ENCODE results near the gene KLRC4.
"Not testable (repeated sequence)": the region's sequence is repeated elsewhere in the genome, so short reads cannot be mapped to it uniquely, and the experiment has no call there.

KLRC4 gene

DNA sequence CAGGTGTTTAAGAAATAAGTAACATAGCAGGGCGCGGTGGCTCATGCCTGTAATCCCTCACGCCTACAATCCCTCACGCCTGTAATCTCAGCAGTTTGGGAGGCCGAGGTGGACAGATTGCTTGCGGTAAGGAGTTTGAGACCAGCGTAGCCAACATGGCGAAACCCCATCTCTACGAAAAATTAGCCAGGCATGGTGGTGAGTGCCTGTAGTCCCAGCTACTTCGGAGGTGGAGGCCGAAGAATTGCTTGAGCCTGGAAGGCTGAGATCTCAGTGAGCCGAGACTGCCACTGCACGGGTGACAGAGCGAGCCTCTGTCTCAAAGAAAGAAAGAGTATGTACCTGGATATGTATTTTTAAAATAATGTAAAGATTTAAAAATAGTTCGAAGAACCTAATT is 13.4 kb downstream of the KLRC4 start:
- DNase-seq = not testable (repeated sequence)

DNA sequence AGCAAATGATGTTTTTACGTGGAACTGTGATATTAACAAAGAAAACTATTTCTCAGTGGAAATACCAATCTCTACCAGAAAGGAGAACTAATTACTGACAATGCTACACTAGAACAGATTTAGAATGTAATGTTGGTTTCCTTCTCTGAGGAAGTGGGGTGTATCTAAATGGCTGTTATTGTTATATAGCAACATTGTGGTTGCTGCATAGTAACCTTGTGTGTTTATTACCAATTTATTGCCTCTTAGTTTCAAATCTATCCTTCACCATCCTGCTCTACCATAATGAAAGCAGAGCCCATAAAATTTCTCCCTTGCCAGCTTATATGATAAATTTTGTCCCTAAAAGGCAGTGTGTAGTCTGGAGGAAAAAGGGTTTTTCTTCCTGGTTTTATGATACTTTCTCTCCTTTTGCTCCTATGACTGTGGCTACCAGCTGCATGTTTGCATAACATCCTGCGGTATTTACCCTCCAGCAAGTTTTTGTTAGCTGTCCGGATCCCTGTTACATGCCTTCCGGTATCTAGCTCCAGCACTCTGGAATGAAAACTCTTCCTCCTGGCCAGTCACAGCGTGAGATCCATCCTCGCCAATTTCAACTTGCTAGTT is 14.1 kb downstream of the KLRC4 start:
- peak; percentile 91 for DNase-seq

DNA sequence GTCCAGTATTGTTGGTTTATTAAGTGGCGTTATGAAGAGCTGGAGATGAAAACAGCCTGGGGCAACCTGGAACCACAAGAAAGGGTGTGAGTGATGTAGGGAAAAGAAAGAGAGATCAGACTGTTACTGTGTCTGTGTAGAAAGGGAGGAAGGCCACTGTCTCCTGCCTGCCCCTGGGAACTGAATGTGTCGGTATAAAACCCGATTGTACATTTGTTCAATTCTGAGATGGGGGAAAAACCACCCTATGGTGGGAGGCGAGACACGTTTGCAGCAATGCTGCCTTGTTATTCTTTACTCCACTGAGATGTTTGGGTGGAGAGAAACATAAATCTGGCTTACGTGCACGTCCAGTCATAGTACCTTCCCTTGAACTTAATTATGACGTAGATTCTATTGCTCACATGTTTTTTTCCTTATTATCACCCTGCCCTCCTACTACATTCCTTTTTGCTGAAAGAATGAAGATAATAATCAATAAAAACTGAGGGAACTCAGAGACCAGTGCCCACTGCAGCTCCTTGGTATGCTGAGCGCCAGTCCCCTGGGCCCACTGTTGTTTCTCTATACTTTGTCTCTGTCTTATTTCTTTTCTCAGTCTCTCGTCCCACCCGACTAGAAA is 14.9 kb downstream of the KLRC4 start:
- not testable (repeated sequence) for DNase-seq

- DNase-seq = no peak
Measured at GRCh38 chr12:10393291-10393690, 16.3 kb downstream of the KLRC4 start.

GRCh38 chr12:10392394-10392930 is 17.1 kb downstream of the KLRC4 start:
- peak; percentile 89 for DNase-seq

- DNase-seq = not testable (repeated sequence)
Measured at GRCh38 chr12:10390991-10391390, 18.6 kb downstream of the KLRC4 start.

- DNase-seq = no peak
Measured at GRCh38 chr12:10389904-10390303, 19.7 kb downstream of the KLRC4 start, which contains the start of gene KLRK1. TSS of gene KLRK1 (minus strand) at chr12:10390041. CDS start at chr12:10388810, 1,231 bp downstream.

DNA sequence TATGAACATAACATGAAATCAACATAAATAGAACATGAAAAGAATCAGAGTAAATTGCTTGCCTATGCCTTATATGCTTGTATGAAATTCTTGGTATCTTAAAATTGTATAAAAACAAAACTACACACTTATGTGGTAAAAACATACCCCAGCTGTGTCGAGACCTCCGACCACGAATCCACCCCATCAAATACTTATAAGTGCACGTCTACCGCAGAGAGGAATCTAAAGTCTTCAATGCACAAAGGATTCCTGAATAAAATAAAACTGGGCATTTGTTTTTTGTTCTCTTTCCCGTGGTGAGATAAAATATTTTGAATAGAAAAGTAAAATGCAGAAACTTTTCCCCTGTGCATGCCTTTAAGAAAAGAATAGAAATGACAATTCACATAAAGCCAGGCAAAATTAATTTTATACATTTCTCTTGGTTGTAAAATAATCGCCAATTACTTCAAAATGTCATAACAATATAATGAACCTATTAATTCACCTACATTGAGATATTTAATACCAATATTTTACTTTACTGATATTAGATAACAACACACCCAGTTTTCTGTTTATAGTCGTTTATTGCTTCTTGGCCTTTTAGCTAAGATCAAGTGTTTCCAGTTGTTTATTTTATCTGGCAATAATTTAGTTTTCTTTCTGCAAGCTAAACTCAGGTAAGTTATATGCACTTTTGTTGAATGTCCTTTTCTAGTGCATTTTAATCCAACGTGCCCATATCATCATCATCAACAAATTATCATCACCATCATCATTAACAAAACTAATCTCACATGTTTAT is 20.7 kb downstream of the KLRC4 start:
- DNase-seq = no peak

- not testable (repeated sequence) for DNase-seq
Measured at GRCh38 chr12:10387498-10387897, 22.1 kb downstream of the KLRC4 start.

DNA sequence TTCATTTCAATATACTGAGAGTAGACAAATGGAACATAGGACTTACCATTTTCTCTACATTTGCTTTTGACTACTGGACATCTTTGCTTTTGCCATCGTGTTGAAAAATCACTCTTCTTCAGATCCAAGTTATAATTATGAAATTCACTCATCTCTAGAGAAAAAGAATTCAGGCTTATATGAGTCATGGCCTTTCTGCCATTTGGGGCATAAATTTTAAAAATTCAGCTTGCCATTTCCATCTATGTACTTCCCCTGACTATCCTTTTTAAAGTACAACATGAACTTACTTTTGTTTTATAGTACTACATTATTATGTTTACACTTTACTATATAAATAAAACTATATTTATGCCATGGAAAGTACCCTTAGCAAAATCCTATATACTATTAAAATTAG is 22.7 kb downstream of the KLRC4 start:
- DNase-seq = no peak

- DNase-seq = no peak
Measured at GRCh38 chr12:10385166-10385613, 24.4 kb downstream of the KLRC4 start.

DNA sequence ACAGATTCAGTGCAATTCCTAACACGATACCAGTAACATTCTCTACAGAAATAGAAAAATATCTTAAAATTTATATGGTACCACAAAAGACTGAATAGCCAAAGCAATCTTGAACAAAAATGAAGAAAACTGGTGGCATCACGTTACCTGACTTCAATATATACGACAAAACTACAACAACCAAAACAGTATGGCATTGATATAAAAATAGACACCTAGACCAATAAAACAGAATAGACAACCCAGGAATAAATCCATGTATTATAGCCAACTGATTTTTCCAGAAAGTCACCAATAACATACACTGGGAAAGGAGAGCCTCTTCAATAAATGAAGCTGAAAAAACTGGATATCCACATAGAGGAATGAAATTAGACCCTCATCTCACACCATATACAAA is 25.4 kb downstream of the KLRC4 start:
- no peak for DNase-seq

GRCh38 chr12:10381928-10382628 is 27.5 kb downstream of the KLRC4 start:
- DNase-seq = no peak

DNA sequence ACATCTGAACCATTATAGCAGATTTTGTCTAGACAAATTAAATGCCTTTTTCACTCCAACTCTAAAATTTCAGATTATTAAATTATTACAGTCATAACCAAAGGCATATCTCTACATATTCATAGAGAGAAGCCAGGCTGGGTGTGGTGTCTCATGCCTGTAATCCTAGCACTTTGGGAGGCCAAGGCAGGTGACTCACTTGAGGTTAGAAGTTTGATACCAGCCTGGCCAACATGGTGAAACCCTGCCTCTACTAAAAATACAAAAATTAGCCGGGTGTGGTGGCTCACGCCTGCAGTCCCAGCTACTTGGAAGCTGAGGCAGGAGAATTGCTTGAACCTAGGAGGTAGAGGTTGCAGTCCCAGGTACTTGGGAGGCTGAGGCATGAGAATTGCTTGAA is 30.8 kb downstream of the KLRC4 start:
- DNase-seq = not testable (repeated sequence)

GRCh38 chr12:10374624-10375018 is 34.9 kb downstream of the KLRC4 start:
- DNase-seq = no peak

- DNase-seq = no peak
Measured at GRCh38 chr12:10372559-10372958, 37.0 kb downstream of the KLRC4 start.

DNA sequence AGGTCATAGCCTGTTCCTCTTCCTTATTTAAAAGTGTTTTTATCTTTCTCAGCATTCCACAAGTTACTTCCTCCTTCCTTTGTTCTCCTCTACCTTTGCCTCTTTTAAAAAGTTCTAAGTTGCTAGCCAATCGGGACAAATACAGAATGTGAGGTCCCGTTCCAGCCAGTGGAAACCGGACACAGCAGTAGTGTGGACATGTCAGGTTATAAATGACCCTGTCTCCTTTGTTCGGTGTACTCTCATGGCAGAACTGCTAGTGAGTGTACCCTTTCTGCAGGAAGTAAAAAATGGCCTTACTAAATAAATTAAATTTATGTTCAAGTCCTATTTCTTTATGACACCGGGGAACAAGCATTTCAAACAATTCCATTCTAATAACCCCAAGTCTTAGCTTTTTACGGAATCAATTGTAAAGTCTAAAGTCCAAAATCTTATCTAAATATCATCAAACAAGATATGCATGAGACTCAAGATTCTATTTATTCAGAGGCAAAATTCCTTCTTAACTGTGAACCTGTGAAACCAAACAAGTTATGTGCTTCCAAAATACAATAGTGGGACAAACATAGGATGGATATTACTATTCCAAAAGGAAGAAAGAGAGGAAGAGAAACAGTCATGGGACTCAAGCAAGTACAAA is 37.5 kb downstream of the KLRC4 start:
- not testable (repeated sequence) for DNase-seq

GRCh38 chr12:10369557-10370415 is 39.8 kb downstream of the KLRC4 start:
- DNase-seq = no peak

DNA sequence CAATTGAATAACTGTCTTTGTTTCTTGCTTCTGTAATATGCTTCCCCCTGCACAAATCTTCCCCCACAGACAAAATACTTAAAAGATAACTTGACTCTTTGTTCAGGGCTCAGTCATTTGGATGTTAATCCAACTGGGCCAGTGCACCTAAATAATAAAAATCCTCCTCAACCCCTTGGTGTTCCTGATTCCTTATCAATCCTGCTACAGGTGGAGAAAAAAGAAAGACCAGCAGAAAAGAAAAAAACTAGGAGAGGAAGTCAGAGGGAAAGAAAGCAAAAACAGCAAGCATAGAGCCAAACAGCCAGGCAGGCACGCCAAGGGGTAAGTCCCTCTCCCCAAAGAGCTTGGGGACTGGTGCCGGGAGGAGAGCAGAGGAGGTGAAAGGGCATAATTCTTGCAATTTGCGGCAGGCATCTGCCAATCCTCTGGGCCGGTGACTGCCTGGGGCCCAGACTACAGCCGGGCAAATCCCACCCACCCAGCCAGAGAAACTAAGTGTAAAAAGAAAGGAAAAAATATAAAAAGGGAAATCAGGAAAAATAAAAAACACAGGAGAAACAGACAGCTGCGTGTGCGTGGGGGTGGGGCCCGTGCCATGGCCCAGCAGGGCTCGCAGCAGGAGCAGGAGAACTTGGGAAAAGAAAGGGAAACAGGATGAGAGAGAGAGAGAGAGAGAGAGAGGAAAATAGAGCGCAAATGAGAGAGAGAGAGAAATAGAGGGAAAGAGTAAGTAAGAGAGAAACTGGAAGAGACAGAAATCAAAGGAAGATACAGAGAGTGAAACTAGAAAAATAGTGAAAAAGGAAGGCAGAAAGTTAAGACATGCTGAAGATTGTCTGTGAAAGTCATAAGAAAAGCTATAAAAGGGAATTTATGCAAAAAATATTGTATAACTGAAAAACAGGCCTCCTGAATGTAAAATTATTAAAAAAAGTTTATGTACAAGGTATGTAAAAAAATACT is 41.1 kb downstream of the KLRC4 start:
- DNase-seq = no peak

DNA sequence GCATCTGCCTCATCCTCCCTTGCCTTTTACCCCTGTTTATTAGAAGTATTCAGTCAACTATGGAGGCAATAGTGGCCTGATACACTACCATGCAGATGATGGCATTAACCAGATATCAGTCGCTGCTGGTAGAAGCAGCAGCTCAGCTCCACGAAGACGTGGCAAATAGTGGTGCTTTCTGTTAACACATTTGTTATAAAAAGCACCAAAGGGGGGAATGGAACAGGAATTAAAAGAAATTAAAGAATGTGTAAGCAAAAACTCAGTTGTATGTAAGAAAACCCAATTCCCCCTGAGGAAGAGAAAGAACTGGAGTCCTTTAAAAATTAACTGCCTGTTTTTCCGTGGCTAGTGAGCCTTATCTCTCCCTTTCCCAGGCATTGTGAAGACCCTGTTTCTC is 41.8 kb downstream of the KLRC4 start:
- not testable (repeated sequence) for DNase-seq
